GM21390 (cell line): ENCODE results near the gene HNF4A.

Source experiments
- ATAC-seq: cut with Tn5 transposase; IDR thresholded peaks from one replicate; pipeline ENCODE4 v1.9.1; 2021; ENCODE audit not compliant: unreplicated experiment

HNF4A gene

DNA sequence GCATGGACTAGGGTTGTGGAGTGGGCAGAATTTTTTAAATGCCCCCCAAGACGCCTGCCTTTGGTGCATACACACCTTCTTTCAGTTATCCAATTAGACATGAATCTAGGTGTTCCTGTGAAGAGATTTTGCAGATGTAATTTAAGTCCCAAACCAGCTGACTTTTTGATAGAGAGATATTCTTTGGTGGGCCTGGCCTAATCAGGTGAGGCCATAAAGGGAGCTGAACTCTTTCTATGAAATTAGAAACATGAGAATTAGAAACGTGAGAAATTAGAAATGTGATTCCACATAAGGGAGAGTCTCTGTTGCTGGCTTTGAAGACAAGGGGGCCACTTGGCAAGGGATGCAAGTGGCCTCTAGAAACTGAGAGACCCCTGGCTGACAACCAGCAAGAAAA is 83.8 kb downstream of the HNF4A start:
- no peak for ATAC-seq

DNA sequence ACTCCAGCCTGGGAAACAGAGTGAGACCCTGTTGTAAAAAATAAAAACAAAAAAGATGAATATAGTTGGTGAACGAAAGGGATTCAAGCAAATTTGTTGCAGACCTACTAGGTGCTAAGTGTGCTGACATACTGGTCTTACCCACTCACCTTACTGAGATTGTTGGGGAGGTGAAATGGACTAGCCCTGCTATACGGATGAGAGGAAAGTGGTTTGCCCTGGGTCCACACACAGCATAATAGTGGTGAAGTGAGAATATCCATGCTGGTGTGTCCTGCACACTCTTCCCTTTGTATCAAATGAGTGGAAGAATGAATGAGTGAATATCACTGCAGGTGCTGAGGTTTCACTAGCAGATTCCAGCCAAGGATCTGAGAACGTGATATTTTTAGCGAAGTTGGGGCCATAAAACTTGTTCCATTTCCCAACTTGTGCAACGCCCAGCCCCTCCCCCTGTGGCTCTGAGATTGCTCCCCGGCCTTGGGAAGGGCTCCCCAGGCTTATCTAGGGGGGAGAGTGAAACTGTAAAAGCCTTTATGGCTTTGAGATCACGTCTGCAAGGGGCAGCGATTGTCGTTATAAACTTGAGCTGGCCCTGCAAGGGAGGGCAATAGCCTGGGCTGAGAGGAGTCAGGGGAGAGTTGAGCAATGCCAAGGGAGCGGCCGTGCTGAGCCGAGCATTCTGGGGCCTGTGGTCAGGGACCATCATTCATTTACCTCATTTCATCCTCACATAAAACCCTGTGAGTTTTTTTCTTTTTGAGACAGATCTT is 87.0 kb downstream of the HNF4A start:
- ATAC-seq: no peak

DNA sequence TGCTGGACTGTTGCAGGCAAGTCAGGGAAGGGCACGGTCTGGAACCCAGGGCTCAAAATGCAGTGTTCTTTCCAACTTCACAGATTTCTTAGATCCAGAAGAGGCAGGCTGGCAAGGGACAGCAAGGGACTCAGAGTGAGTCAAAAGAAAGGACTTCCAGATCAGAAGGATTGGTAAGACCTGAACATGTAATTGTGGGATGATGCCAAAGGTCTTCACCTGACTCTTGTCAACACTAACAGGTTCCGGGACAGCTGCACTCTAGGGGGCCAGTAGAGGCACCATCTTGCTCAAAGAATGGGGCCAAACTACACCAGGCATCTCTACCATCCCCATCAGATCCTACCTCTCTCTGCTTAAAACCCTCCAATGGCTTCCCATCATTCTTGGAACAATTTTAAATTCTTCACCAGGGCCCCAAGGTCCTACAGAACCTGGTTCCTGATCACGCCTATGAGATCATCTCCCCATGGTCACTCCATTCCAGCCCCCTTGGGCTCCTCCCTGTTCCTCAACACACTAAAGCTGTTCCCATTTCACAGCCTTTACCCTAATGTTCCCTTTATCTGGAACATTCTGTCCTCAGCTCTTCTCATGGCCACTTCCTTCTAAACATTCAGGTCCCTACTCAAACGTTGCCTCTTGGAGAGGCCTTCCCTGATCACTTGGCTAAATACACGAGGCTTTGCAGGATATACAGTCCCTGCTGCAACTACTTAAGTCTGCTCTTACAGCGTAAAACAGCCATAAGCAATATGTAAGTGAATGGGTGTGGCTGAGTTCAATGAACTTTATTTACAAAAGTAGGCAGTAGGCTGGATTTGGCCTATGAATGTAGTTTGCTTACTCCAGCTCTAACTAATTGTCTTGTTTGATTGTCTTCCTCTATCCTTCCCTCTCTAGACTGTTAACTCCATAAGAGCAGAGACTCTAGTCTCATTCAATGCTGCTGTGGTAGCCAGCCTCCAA is 90.5 kb downstream of the HNF4A start:
- no peak for ATAC-seq

DNA sequence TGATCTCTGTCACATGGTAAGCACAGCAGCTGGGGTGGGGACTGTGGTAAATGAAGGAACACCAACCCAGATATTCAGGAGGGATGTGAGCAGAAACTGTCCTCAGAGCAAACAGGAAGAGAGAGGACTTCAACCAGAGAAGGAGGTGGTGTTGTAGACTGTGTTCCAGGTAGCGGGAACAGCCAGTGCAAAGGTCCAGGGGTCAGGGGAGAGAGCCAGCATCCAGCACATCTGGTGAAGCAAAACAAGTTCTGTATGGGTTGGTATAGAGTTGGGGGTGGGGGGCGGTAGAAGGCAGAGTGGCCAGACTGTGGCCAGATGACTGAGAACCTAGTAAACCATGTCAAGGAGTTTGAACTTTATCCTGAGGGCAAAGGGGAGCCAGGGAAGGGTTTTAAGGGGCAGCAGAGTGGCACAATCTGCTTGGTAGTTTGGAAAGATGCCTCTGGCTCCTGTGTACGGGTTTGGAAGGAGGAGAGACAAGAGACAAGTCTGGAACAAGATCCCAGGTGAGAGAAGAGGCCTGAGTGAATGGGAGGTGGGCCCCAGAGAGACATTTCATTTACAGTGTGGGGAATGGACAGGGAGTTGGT is 92.4 kb downstream of the HNF4A start:
- ATAC-seq: no peak

DNA sequence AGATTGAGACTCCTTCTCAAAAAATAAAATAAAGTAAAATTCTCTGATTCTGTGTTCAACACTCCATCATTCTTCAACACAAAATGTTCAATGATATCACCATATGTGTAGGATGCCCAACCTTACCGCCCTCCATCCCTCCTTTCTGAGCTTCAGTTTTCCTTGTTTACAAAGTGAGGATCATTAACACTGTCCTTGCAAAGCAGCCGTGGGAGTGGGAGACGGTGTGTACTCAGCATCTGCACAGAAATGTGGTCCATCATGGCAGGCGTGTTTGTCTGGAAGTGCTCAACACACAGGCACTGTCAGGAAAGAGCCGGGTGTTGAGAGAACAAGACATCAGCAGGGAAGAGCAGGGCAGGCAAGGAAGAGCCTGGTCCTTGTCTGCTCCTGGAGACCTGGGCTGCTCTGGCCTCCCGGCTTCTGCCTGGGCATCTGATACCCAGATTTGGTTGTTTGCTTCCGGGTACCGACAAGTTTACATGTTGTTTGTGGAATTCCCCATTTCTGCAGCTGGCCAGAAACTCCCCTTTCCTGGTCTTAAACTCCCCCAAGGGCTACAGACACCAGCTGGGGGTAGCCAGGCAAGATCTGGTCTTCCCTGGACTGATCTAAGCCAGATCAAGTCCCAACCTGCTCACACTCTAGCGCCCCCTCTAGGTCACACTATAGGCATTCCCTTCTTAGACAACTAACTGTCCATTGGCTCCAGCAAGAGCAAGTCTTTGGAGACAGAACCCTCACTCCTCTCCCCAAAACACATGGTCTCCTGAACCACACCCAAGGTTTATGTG is 93.5 kb downstream of the HNF4A start:
- no peak for ATAC-seq

DNA sequence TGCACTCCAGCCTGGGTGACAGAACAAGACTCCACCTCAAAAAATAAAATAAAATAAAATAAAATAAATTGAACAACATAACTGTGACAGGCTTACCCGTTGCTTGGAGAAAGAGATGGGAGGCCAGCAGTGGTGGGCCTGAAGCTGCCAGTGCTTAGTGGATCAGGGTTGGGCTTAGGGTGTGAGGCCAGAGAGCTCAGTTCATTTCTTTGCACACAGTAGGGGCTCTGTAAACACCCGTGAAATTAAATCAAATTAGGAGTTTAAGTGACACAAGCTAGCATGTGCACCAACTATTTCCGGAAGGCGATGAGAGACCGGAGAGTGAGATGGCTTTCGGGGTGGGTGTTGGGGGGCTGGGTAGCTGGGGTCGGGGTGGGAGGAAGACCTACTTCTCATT is 94.4 kb downstream of the HNF4A start:
- no peak for ATAC-seq

DNA sequence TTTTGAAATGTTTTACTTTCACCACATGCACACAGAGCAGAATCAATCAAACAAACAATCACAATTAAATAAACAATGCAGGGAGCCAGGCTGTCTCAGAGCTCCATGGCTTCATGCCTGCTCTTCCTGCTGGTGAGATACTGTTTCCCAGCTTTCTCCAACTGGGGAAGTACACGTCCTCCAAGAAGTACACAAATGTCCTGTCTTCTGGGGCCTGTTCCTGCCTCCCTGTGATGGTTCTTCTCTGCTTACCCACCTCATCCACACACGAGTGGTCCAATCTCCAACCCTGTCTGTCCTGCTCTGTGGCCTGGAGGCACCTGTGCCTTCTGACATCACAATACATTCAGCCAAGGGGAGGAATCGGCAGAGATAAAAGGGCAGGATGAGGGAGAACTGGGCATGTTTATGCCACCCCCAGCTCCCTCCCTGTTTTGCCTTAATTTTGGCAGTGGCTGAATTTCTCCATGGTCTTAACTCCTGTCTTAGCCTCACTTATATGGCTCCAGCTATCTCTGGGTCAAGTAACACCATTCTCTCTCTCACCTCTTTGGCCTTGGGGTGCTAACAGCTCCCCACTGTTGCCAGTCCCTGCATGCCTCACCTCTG is 94.9 kb downstream of the HNF4A start:
- no peak for ATAC-seq

DNA sequence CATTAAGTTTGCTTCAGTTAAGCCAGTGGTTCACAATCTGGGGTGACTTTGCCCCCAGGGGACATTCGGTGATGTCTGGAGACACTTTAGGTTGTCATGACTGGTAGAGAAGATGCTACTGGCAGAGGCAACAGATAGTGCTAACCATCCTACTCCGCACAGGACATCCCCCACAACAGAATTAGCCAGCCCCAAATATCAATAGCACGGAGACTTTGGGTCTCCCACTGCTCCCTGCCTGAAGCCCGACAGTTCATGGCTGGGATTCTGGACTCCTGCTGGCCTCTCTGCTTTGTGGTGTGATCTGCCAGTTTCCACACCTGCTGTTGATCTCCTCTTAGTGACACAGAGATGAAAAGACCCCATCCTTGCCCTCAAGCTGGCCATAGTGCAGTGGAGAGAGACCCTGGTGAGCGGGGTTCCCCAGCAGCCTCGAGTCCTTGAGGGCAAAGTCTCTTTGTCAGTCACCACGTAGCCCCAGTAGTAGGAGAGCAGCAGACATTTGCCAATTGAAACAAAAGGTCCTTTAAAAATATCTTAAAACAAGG is 95.5 kb downstream of the HNF4A start:
- no peak for ATAC-seq

DNA sequence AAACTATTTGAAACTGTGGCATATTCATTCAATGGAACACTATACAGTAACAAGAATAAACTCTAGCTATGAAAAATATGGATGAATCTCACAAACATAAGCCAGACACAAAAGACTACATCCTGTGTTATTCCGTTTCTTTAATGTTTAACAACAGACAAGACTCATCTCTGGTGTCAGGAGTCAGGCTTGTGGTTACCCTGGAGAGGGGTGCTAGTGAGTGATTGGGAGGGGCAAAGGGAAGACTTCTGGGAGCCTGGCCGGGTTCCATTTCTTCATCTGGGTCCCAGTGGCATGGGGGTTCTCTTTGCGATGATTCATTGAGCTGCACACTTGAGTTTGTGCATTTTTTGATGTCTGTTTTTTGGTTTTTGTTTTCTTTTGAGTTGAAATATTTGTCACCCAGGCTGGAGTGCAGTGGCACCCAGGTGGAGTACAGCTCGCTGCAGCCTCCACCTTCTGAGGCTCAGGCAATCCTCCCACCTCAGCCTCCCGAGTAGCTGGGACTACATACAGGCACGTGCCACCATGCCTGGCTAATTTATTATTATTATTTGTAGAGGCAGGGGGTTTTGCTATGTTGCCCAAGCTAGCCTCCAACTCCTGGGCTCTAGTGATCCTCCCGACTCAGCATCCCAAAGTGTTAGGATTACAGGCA is 98.9 kb downstream of the HNF4A start:
- ATAC-seq: no peak

DNA sequence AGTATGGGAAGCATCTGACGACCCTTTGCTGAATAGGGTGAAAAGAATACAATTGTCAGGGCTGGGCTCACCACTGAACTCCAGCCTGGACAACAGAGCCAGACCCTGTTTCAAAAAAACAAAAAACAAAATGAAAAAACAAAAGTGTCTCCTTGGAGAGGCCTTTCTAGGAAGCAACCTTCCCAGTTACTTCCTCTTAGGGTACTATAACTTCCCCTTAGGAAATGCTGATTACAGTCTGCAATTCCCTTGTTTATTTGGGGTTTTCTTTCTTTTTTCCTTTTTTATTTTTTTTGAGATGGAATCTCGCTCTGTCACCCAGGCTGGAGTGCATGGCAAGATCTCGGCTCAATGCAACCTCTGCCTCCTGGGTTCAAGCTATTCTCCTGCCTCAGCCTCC is 99.6 kb downstream of the HNF4A start:
- no peak for ATAC-seq

DNA sequence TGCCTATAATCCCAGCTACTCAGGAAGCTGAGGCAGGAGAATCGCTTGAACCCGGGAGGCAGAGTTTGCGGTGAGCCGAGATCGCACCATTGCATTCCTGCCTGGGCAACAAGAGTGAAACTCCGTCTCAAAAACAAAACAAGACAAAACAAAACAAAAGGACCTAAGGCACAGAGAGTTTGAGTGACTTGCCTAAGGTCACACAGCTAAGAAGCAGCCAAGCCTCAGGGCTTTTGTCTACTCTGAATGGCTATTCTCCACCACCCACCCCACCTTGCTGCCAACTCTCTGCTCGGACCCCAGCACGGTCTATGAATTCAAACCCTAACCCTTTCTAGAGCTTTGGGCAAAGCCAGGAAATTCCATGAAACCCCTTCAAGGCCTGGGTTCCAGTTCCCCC is 101.1 kb downstream of the HNF4A start:
- no peak for ATAC-seq

DNA sequence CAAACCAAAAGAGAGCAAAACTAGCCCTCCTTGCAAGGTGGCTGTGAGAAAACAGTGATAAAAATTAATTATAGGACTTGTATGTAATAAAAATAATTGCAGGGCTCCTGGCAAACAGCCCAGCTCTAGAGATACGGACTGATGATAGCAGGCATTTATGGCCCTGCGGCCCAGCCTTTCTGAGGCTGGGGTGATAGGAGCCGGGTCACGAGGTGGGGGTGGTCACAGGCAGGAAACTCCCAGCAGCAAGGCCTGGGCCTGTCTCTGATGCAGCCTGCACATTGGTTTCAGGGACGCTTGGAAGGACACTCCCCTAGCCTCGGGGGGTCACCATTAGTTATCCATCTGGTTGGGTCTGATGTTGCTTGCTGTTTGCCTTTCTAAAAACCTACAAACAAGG is 101.5 kb downstream of the HNF4A start:
- no peak for ATAC-seq

DNA sequence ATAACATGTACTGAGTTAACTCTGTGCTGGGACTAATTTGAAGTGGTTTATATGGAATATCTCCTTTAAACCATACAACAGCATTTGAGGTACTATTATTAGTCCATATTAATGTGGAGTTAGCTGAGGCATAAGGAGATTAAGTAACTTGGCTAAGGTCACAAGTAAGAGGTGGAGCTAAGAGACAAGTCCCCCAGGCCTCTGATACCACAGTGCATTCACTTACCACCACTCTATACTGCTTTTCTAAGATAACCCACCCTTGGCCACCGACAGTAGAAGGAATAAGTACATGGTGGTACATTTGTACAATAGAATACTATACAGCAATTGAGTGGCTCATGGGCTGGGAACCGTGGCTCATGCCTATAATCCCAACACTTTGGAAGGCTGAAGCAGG is 103.8 kb downstream of the HNF4A start:
- no peak for ATAC-seq

DNA sequence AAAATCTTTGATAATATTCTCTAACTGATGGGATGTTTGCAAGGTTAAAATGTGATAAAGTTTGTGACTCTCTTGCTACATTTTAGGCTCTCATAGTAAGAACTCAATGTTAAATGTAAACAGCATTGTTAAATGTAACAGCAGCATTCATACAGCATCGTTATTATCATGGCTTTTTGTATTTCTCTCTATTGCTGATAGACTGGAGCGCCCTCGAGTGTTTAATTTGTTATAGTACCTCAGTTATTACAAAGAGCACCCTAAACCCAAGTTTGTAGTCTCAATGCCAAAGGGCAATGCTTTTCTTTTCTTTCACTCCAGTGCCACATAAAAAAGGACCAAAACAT is 105.3 kb downstream of the HNF4A start:
- no peak for ATAC-seq

DNA sequence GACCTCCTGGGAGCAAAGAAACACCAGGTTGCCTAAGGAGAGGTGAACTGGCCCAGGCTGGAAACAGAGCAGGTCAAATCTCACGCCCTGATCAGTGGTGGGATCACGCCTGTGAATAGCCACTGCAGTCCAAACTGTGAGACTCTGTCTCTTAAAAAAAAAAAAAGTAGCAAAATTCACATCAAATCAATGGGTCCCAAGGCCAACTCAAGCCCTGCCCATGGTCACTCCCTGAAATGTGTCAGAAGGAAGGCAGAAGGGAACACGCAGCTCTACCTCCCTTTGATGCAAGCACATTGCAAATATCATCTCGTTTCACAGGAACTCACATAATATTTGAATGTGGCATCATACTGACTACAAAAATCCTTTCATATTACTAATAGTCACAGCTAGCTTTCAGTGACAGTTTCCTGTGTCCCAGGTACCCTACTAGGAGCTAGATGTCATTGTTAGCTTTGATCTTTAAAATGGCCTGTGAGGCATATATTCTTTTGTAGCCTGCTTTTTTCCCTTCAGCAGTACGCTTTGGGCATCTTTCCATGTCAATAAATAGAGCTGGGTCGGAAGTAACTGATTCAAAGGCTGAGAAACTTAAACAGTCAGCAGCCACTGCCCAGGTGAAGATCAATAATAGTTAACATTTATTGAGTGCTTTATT is 105.8 kb downstream of the HNF4A start:
- ATAC-seq: no peak

DNA sequence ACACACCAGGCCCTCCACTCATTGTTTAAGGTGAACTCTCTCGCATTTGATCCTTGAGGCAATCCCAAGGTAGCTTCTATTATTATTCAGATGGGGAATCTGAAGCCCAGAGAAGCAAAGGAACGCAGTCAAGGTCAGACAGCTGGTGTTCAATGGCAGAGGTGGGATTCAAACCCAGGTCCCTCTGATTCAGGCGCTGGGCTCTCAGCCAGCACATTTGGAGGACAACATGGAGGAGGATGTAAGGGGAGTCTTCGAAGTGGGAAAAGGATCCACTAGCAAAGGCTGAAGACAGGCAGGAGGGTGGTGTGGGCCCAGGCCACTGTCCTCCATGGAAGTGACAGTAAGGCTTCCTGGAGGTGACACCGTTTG is 106.3 kb downstream of the HNF4A start:
- no peak for ATAC-seq

DNA sequence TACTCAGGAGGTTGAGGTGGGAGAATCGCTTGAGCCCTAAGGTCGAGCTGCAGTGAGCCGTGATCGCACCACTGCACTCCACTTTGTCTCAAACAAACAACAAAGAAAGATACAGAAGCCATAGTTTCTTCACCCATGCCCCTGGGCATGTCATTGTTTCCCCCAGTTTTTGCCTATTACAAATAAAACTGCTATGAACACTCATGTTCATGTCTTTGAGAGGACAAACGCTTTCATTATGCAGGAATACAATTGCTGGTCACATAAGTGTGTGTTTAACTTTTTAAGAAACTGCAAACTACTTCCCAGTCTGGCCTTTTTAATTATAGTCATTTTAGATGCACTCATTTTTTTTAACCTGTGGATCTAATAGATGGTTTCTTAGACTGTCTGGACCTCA is 108.0 kb downstream of the HNF4A start:
- no peak for ATAC-seq

DNA sequence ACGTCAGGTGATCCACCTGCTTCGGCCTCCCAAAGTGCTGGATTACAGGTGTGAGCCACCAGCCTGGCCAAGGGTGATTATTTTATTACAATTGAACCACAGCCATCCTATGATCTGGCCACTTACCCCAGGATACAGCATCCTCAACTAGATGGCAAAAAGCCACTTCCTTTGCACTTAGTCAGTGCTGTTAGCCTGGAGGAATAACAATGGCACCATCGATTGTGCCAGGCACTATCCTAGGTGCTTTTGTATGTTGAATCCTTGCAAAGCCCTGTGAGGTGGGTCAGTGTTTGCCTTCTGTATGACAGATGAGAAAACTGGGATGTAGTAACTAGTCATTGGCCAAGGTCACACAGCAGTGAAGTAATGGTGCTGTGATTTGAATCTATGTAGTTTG is 109.0 kb downstream of the HNF4A start:
- no peak for ATAC-seq

DNA sequence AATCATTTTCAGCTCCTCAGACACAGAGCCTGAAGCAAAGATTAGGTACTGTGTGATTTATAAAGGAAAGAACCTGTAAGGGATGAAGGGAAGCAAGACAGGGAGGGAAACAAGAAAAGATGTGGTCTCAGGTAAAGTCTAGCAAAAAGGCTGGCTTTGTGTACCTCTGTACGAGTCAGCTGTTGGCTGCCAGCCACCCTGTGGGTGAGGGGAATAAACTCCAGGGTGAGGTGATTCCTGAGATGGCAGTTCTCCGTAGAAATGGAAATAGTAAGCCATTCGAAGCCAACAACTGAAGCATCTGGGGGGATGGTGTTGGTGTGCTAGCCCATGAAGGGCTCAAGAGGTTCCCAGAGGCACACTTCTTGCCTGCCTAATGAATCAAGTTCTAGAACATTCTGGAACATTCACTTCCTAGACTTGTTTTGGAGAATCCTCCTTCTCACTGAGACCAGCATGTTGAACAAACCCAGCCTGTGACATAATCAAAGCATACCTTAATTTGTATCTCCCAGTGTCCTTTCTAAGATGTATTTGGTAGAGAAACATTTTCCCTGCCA is 109.6 kb downstream of the HNF4A start:
- ATAC-seq: no peak
